ENCODE results near the gene RPL39L.

- TF ChIP-seq, protein P1, sequence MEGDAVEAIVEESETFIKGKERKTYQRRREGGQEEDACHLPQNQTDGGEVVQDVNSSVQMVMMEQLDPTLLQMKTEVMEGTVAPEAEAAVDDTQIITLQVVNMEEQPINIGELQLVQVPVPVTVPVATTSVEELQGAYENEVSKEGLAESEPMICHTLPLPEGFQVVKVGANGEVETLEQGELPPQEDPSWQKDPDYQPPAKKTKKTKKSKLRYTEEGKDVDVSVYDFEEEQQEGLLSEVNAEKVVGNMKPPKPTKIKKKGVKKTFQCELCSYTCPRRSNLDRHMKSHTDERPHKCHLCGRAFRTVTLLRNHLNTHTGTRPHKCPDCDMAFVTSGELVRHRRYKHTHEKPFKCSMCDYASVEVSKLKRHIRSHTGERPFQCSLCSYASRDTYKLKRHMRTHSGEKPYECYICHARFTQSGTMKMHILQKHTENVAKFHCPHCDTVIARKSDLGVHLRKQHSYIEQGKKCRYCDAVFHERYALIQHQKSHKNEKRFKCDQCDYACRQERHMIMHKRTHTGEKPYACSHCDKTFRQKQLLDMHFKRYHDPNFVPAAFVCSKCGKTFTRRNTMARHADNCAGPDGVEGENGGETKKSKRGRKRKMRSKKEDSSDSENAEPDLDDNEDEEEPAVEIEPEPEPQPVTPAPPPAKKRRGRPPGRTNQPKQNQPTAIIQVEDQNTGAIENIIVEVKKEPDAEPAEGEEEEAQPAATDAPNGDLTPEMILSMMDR (IDR thresholded peaks at IDR 0.05) = no peak
- TF ChIP-seq EP300 (IDR thresholded peaks at IDR 0.05) = no peak
Measured at GRCh38 chr3:187076297-187076696, 63.0 kb downstream of the RPL39L start.
